ENCODE measurements around the gene MACF1.

Gene MACF1

GRCh38 chr1:39262802-39263201 lies 58.3 kb downstream of the MACF1 start:
- TF ChIP-seq L3MBTL2 (conservative IDR thresholded peaks at IDR 0.05) = no peak
- TF ChIP-seq ELF4 (IDR thresholded peaks at IDR 0.05) = no peak
- no peak for TF ChIP-seq PKNOX1 (IDR thresholded peaks at IDR 0.05)
- TF ChIP-seq BHLHE40 (IDR thresholded peaks at IDR 0.05; ENCODE audit: borderline replicate concordance) = no peak
- TF ChIP-seq FOXK2 (IDR thresholded peaks at IDR 0.05) = no peak
- TF ChIP-seq NFRKB (IDR thresholded peaks at IDR 0.05) = no peak
- TF ChIP-seq SUZ12 (IDR thresholded peaks at IDR 0.05) = no peak
- no peak for TF ChIP-seq SP1 (IDR thresholded peaks at IDR 0.05)
- TF ChIP-seq LEF1 (IDR thresholded peaks at IDR 0.05; ENCODE audit: borderline replicate concordance) = no peak
- TF ChIP-seq ZNF384 (IDR thresholded peaks at IDR 0.05) = no peak
- TF ChIP-seq FOXA1 (IDR thresholded peaks at IDR 0.05) = no peak
- TF ChIP-seq ARNT (IDR thresholded peaks at IDR 0.05) = no peak
- TF ChIP-seq HDGF (IDR thresholded peaks at IDR 0.05; ENCODE audit: borderline replicate concordance) = no peak
- TF ChIP-seq TARDBP (IDR thresholded peaks at IDR 0.05) = no peak
- DNase-seq (ENCODE audit: extremely low spot score) = no peak
- CTCF ChIA-PET = no interaction called here
- POLR2A ChIA-PET = no interaction called here

GRCh38 chr1:39266269-39266668 lies 61.8 kb downstream of the MACF1 start:
- peak; percentile 14 for DNase-seq (ENCODE audit: extremely low spot score)
- CTCF ChIA-PET = interaction anchor here (0.8 to 1.6 kb wide), 3 partner anchors 73 to 273 kb away, joined by 3 to 7 read pairs (median 4); no protein-coding TSS in a partner anchor
- TF ChIP-seq CTBP1 (IDR thresholded peaks at IDR 0.05; ENCODE audit: borderline replicate concordance) = no peak
- no peak for TF ChIP-seq TARDBP (IDR thresholded peaks at IDR 0.05)
- no peak for TF ChIP-seq SUZ12 (IDR thresholded peaks at IDR 0.05)
- no peak for TF ChIP-seq PKNOX1 (IDR thresholded peaks at IDR 0.05)
- no peak for TF ChIP-seq ARNT (IDR thresholded peaks at IDR 0.05)
- TF ChIP-seq FOXA1 (IDR thresholded peaks at IDR 0.05) = no peak
- TF ChIP-seq L3MBTL2 (conservative IDR thresholded peaks at IDR 0.05) = no peak
- no peak for TF ChIP-seq LEF1 (IDR thresholded peaks at IDR 0.05; ENCODE audit: borderline replicate concordance)
- no peak for TF ChIP-seq ELF4 (IDR thresholded peaks at IDR 0.05)
- TF ChIP-seq FOXK2 (IDR thresholded peaks at IDR 0.05) = no peak
- no peak for TF ChIP-seq ZNF384 (IDR thresholded peaks at IDR 0.05)
- TF ChIP-seq FOXM1 (IDR thresholded peaks at IDR 0.05; ENCODE audit: borderline replicate concordance) = no peak
- POLR2A ChIA-PET = no interaction called here

- DNase-seq (ENCODE audit: extremely low spot score) = no peak
- ChIA-PET CTCF (interaction anchor here (0.6 to 1.6 kb wide), 4 partner anchors 12 to 175 kb away, joined by 3 read pairs; no protein-coding TSS in a partner anchor), POLR2A (no interaction called here)
- no peak for TF ChIP-seq ARNT (IDR thresholded peaks at IDR 0.05)
- no peak for TF ChIP-seq L3MBTL2 (conservative IDR thresholded peaks at IDR 0.05)
- TF ChIP-seq FOXM1 (IDR thresholded peaks at IDR 0.05; ENCODE audit: borderline replicate concordance) = no peak
- no peak for TF ChIP-seq HDGF (IDR thresholded peaks at IDR 0.05; ENCODE audit: borderline replicate concordance)
- no peak for TF ChIP-seq TARDBP (IDR thresholded peaks at IDR 0.05)
Observed at GRCh38 chr1:39266792-39267191, 62.3 kb downstream of the MACF1 start.

GRCh38 chr1:39268112-39268581 lies 63.7 kb downstream of the MACF1 start:
- peak; percentile 10 for DNase-seq (ENCODE audit: extremely low spot score)
- TF ChIP-seq LEF1 (IDR thresholded peaks at IDR 0.05; ENCODE audit: borderline replicate concordance) = no peak
- no peak for TF ChIP-seq FOXM1 (IDR thresholded peaks at IDR 0.05; ENCODE audit: borderline replicate concordance)
- TF ChIP-seq FOXA1 (IDR thresholded peaks at IDR 0.05) = no peak
- TF ChIP-seq ELF4 (IDR thresholded peaks at IDR 0.05) = no peak
- TF ChIP-seq ARNT (IDR thresholded peaks at IDR 0.05) = no peak
- no peak for TF ChIP-seq CTBP1 (IDR thresholded peaks at IDR 0.05; ENCODE audit: borderline replicate concordance)
- TF ChIP-seq SUZ12 (IDR thresholded peaks at IDR 0.05) = no peak
- ChIA-PET CTCF (interaction anchor here (0.9 to 1.9 kb wide), 5 partner anchors 10 to 143 kb away, joined by 3 to 7 read pairs (median 4); no protein-coding TSS in a partner anchor), POLR2A (interaction anchor here (0.9 to 2.1 kb wide), 6 partner anchors 15 to 143 kb away, joined by 3 to 6 read pairs (median 3); no protein-coding TSS in a partner anchor)

- TF ChIP-seq LEF1 (IDR thresholded peaks at IDR 0.05; ENCODE audit: borderline replicate concordance) (no peak), SUZ12 (IDR thresholded peaks at IDR 0.05) (no peak), PKNOX1 (IDR thresholded peaks at IDR 0.05) (no peak), FOXM1 (IDR thresholded peaks at IDR 0.05; ENCODE audit: borderline replicate concordance) (no peak), FOXA1 (IDR thresholded peaks at IDR 0.05) (no peak), FOXK2 (IDR thresholded peaks at IDR 0.05) (no peak), TARDBP (IDR thresholded peaks at IDR 0.05) (no peak)
- ChIA-PET CTCF (interaction anchor here (1.1 to 1.9 kb wide), 4 partner anchors 10 to 142 kb away, joined by 3 to 7 read pairs (median 4); no protein-coding TSS in a partner anchor), POLR2A (interaction anchor here (1.6 to 2.1 kb wide), 2 partner anchors 123 to 142 kb away, joined by 4 to 6 read pairs; no protein-coding TSS in a partner anchor)
- no peak for DNase-seq (ENCODE audit: extremely low spot score)
Observed at GRCh38 chr1:39268906-39269305, 64.4 kb downstream of the MACF1 start.

- no peak for DNase-seq (ENCODE audit: extremely low spot score)
- POLR2A ChIA-PET = interaction anchor here (0.9 to 2.1 kb wide), 4 partner anchors 11 to 138 kb away, joined by 3 to 4 read pairs (median 3); no protein-coding TSS in a partner anchor
- TF ChIP-seq LEF1 (IDR thresholded peaks at IDR 0.05; ENCODE audit: borderline replicate concordance) (no peak), PKNOX1 (IDR thresholded peaks at IDR 0.05) (no peak), FOXK2 (IDR thresholded peaks at IDR 0.05) (no peak), SUZ12 (IDR thresholded peaks at IDR 0.05) (no peak), L3MBTL2 (conservative IDR thresholded peaks at IDR 0.05) (no peak), HDGF (IDR thresholded peaks at IDR 0.05; ENCODE audit: borderline replicate concordance) (no peak), ZNF384 (IDR thresholded peaks at IDR 0.05) (no peak), ELF4 (IDR thresholded peaks at IDR 0.05) (no peak), NFRKB (IDR thresholded peaks at IDR 0.05) (no peak)
- CTCF ChIA-PET = interaction anchor here (0.6 to 1.5 kb wide), 6 partner anchors 18 to 1966 kb away, joined by 3 to 7 read pairs (median 3); no protein-coding TSS in a partner anchor
Observed at GRCh38 chr1:39269349-39269748, 64.9 kb downstream of the MACF1 start.

All from HEK293T (cell line).